Peyer's patch (tissue), 4 donors: ENCODE results near the gene RSPO1.

Experiments used
- CTCF ChIP-seq, 6 experiments: fragments of 450-650 bp in 4 of 6; fragments of 200-600 bp in 2 of 6; sonication (generic) in 1 of 6; IDR thresholded peaks; one replicate each; pipeline ENCODE4 v1.5.1; 2017 to 2019; ENCODE audit warnings: antibody characterized with exemption in 6 of 6, mild to moderate bottlenecking in 3 of 6, moderate library complexity in 1 of 6
- POLR2A ChIP-seq, 2 donors: fragments of 450-650 bp; IDR thresholded peaks; one replicate each; pipeline ENCODE4 v1.5.1; 2017; ENCODE audit warnings: antibody characterized with exemption in 2 of 2, mild to moderate bottlenecking in 2 of 2, moderate library complexity in 2 of 2

GRCh38 chr1:37677143-37677439, 42.4 kb upstream of the RSPO1 start:
- TF ChIP-seq CTCF (IDR thresholded peaks at IDR 0.05) (no peak), POLR2A (IDR thresholded peaks at IDR 0.05) (no peak)
